ENCODE data around the gene IFFO2.

Gene IFFO2

DNA sequence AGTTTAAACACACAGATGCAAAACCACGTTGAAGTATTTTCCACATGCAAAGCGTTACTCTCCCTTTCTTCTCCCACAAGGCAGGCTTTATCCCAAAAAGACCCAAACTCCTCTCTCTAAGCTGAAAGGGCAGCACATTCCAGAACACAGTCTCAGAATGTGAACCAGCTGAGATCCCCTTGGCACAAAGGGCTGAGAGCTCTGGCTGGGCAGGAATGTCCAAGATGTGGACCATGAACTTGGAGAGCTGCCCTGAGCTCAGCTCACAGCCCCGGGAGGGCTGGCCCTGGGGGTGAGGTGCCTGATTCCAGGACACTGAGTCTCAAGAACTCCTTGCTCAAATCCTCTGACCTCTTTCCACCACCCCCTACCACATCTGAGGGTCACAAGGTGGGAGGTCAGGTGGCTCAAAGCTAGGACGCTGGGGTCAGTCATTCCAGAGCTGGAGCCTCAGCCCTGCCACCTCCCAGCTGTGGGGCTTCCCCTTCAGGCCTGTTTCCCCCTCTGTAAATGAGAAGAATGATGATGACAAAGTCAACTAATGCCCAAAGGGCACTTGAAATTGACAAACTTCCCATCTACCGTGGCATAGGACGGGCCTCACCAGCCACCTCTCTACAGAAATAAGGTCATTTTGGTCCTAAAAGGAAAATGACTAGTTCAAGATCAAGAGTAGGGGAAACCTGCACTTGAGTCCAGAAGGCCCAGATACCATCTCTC, 65.6 kb downstream of the IFFO2 start:
- DNase-seq = no peak

DNA sequence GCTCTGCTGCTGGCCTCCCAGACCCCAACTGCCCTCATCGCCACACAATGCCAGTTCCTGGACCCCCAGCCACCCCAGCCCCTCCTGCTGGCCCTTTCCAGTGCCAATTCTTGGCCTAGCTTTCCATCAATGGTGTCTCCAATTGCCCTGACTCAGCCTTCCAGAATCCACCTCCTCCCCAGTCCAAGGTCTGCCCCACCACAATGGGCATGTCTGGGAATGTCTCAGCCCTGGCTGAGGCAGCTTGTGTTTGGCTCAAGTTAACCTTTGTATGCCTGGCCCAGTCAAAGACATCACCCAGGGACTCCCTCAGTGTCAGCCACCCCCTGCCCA, 70.5 kb downstream of the IFFO2 start:
- no peak for DNase-seq

DNA sequence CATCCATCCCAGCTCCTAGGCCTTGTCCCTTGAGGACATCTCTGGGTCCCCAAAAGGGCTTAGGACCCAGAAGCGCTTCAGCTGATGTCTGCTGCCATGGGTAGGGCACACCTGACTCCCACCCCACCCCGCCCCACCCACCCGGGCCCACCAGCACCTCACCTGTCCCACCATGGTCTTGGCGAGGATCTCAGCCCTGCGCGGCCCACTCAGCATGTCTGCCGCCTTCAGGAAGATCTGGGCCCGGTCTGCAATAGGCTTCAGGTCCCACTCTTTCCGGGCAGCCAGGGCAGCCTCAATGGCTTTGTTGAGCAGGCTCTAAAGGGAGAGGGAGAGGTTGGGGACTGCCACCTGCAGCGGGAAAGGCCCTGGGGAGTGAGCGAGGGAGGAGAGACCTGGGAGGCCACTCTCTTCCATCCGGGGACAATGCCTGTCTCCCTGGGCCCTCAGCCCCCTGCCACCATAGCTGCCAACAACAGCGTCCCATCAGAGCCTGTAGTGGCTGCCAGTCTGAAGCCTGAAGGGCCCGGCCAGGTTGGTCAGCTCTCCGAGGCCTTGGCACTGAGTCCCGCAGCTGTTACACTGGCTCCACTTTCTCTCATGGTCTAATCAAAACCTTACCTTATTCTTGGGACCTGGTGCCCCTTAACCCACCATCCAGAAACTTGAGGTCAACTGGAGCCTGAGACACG, 71.0 kb downstream of the IFFO2 start:
- DNase-seq = no peak

DNA sequence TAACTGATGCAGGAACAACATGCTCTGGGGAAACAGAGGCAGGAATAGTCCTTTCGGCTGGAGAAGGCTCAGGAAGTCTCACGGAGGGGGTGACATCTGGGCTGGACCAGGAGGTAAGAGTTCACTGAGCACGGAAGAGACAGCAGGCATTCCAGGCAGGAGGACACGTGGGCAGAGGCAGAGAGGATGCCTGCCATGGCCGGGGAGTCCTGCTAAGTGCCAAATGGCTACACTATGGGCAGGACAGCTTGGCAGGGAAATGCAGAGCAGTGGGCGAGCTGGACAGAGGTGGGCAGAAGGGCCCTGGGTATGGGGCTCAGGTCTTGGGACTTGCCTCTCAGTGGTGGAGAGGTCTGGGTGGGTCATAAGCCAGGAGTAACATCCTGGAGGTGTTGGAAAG, 71.7 kb downstream of the IFFO2 start:
- no peak for DNase-seq

- no peak for DNase-seq
Measured at GRCh38 chr1:18884419-18884717, 72.1 kb downstream of the IFFO2 start.

- peak; percentile 62 for DNase-seq
Measured at GRCh38 chr1:18883636-18884418, 72.6 kb downstream of the IFFO2 start.

GRCh38 chr1:18883079-18883478, 73.4 kb downstream of the IFFO2 start:
- no peak for DNase-seq

DNA sequence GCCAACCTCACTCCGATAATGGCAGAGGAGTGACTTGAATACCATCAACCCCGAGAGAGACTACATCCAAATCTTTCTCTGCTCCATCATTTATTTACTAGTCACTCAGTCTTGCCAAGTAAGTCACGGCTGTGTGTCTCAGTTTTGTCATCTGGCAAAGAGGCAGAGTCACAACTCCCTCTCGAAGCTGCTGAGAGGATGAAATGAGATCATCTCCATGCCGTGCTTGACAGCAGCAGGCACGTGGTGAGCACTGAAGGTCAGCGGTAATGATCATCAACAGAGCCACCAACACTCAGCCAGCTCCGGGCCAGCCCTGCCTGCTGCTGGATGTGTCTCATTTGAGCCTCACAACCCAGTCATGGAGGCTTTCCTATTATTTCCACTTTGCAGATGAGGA, 74.0 kb downstream of the IFFO2 start:
- no peak for DNase-seq

DNA sequence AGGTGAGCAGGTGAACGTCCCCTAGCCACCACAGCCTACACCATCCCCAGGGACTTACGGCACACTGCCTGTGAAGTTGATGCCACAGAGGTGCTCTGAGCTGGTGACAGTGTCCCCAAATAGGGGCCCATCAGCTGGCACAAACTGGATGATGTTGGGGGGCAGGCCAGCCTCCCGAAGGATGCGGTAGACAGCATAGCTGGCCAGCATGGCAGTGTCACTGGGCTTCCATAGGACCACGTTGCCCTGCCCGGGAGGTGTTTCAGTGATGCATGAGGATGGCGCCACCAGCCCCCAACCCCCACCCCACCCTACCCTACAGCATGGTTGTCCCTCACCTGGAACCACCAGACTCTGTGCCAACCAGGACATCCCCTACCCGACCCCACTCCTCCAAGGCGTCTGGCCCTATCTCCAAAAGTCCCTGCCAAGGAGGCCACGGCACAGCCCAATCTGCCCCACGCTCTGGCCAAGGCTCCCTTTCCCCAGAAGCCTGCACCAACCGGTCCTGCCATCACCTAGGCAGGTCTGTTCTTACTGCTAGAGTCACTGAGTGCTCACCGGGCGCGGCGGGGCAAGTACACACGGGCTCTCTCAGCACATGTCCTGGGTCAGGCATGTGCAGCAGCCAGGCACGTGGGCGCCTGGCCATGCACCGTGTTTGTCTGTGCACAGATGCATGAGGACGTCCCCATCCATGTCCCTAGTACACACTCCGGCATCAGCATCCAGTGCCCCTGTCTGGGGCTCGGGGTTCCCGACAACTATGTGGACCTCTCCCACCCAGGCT, 74.6 kb downstream of the IFFO2 start:
- DNase-seq = no peak

DNA sequence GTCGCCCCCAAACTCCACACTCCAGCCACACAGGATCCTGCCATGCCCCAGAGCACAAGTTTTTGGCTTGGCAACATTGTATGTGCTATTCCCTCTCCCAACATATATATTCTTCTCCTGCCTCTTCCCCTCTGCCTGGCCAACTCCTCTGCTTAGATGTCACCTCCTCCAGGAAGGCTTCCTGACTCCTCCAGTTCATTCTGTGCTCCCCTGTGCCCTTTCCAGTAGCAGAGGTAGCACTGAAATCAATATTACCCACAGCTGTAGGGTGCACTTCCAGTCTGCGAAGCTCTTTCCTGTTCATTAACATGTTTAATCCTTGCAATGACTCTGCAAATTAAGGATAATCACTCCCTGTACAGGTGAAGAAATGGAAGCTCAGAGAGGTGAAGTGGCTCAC, 75.3 kb downstream of the IFFO2 start:
- no peak for DNase-seq

DNA sequence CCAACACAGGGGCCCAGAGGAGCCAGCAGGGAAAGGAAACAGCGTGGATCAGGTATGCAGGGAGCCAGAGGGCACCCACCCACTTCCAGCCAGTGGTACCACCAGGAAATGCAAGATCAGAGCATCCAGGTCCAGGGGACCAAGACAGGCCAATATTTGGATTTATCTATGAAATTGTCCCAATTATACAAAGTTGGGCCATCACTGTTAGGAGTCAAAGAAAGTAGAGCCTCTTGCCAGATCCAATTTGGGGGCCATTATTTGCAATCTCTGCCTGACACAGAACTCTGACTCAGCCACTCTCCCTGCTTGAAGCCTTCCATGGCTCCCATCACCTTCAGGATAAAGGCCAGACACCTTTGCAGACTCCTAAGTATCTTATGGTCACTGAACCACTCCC, 75.9 kb downstream of the IFFO2 start:
- no peak for DNase-seq

DNA sequence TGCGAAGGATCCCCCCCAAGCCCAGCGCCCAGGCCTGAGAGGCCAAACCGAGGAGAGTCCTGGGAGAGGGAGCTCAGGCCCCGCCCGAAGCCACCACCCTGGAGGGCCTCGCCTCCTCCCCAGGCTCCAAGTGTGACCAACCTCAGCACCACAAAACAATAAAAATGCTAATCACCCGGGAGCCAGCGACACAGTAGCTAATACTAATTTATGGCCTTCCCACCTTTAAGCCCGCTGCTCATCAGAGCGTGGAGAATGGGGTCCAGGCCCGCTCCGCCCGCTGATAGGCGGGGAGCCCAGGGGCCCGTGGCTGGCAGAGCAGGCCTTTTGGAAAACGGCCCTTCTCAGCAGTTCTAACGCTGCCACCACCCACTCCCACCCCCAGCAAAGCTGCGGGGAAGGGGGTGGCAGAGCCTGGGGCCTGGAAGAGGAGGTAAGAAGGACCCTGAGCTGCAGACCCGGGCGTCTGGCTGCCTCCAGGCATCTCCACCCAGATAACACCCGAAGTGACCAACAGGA, 76.6 kb downstream of the IFFO2 start:
- DNase-seq = no peak

GRCh38 chr1:18879215-18879790, 77.2 kb downstream of the IFFO2 start:
- DNase-seq = no peak

GRCh38 chr1:18878538-18879214, 77.8 kb downstream of the IFFO2 start:
- no peak for DNase-seq

DNA sequence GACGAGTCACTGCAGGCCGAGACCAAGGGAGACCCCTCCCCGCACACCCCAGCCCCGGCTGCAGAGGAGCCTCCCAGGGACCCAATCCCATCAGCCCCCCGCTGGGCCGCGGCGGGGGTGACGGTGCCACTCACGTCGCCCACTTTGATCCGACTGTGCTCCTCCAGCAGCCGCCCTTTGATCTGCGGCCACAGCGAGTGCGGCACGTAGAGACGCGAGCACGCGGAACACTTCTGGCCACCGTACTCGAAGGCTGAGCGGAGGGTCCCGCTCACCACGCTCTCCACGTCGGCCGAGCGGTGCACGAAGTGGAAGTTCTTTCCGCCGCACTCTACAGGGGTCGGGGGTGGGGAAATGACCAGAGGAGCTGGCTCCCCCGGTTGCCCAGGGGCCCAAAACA, 79.2 kb downstream of the IFFO2 start:
- DNase-seq = no peak

DNA sequence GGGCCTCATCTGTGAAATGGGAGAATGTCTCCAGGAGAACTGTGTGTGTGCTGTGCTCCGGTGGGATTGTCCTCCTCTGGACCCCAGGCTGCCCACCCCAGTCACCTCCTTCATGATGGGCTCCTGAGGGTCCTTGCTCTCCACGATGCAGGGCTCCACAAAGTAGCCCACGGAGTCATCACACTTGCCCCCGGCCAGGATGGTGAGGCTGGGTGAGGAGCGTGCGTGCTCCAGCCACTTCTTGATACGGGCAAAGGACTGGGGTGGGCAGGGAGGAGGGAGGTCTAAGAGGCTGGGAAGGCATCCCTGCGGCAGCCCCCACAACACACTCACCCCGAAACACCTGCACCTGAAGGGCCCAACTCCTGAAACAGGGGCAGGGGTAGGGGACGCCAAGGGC, 80.3 kb downstream of the IFFO2 start:
- DNase-seq = no peak

- DNase-seq = no peak
Measured at GRCh38 chr1:18875796-18876128, 80.7 kb downstream of the IFFO2 start.

- peak; percentile 56 for DNase-seq
Measured at GRCh38 chr1:18875107-18875795, 81.2 kb downstream of the IFFO2 start.

DNA sequence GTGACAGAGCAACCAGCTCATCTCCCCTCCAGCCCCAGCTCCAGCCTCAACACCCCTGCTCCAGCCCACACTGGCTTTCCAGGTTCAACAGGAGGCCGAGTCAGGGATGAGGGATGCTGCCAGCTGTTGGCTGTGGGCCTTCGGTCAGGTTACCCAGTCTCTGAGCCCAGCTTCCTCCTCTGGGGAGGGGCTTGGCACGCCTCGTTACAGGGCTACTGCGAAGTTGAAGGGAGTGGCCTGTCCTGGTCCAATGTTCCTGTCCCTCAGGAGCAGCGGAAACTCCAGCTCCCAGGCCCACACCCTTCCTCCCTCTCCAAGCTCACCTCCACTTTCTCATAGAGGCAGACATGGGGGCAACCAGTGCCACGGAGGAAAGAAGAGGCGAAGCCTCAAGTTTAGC, 81.9 kb downstream of the IFFO2 start:
- DNase-seq = no peak

DNA sequence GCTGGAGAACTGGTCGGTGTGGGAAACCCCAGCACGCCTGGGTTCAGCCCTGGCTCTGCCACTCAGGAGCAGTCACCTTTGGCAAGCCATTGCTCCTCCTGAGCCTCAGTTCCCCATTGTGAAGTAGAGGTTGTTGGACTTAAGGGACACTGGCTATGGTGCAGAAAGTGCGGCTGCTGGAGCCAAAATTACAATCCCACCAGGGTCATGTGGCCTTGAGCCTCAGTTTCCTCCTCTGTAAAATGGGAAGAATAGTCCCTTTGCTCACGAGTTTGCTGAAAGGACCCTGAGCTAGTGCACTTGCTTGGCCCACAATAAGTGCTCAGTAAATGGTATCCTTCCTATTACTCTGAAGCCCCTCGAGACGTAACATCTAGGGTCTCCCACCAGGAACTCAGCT, 82.4 kb downstream of the IFFO2 start:
- DNase-seq = no peak

- no peak for DNase-seq
Measured at GRCh38 chr1:18872071-18872611, 84.3 kb downstream of the IFFO2 start.
